GM19240 (cell line): ENCODE measurements around the gene KRT75.

Source experiments
- DNase-seq: peaks from one replicate; pipeline ENCODE4 v3.0.0; 2011; ENCODE audit warnings: low spot score; ENCODE audit not compliant: insufficient read length

KRT75 gene

DNA sequence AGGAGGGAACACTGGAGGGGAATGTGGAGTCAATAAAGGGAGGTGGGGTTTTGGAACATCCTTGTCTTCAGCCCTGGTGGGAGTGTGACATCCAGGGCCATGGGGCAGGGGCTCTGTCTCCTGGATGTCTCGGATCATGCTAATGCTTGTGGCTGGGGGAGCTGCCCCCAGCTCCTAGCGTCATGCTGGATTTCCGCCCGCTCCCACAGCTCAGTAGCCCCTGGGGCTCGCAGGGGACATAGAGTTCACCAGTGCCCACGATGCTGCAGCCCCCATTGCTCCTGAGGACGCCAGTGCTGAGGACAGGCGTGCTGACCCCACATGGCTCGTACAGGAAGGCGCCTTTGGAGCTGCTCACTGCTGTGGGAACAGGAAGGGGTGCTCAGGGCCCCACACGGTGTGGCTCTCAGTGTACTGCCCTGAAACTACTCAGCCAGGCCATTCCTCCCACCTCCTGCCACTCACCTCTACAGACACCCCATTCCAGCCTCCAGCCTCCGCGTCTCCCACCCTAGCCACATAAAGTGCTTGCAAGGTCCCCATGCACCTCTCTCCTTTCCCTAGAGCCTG, 39.2 kb downstream of the KRT75 start:
- no peak for DNase-seq

GRCh38 chr12:52392465-52393007, 41.6 kb downstream of the KRT75 start:
- no peak for DNase-seq

DNA sequence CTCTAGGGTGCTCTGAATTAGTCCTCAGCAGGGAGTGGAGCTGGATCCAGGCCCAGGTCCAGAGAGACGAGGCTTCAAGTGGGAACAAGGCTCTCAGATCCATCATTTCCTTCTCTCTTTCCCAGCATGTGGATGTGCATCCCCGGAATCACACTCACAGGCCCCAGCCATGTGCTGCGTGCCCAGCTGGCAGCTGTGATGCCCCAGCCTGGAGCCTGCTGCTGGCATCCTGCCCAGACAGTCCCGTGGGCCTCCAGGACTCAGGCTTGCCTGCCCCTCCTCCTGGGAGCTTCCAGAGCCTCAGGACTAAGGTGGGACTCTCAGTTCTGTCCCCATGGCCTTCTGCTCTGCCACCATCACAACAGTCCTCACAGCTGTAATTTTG, 42.6 kb downstream of the KRT75 start:
- DNase-seq = no peak

- no peak for DNase-seq
These were observed 43.2 kb downstream of the KRT75 start for GRCh38 chr12:52390739-52391617.

GRCh38 chr12:52389313-52390207, 44.6 kb downstream of the KRT75 start:
- DNase-seq = no peak

GRCh38 chr12:52387859-52388258, 46.3 kb downstream of the KRT75 start:
- no peak for DNase-seq

GRCh38 chr12:52385226-52385702, 48.9 kb downstream of the KRT75 start, which contains the start of gene KRT84:
Gene KRT84, minus strand, starts transcription at chr12:52385652. Its CDS starts 67 bp downstream, at chr12:52385585.
- no peak for DNase-seq

DNA sequence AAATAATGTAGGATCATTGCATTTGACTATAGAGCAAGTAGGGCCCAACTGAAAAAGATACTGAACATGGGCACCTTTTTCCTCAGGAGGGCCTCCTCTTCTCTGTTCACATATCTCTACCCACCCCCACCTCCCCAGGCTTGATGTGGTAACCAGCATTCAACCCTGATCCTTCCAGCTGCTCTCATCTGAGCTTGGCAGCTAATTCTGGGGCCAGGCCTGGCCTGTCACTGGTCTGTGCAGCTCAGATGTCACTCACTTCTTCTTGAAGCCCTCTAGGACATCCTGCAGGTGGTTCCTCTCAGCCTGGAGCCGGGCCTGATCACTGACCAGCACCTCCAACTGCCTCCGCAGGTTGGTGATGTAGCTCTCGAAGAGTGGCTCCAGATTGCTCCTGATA, 50.8 kb downstream of the KRT75 start:
- DNase-seq = no peak

GRCh38 chr12:52382854-52383253, 51.3 kb downstream of the KRT75 start:
- no peak for DNase-seq

- DNase-seq = no peak
These were observed 53.0 kb downstream of the KRT75 start for GRCh38 chr12:52381206-52381605.

DNA sequence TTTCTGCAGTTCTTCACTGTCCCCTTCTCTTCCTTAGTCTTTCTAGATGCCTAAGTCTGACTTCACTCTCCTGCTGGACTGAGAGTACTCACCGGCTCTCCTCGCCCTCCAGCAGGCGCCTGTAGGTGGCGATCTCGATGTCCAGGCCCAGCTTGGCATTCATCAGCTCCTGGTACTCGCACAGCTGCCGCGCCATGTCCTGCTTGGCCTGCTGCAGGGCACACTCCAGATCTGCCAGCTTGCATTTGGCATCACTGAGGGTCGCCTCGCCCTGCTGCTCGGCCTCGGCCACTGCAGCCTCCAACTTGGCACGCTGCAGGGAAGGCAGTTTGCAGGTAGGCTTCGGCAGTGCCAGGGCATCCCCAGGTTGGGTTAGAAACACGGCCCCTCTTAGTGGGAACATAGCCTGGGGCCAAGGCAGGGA, 53.9 kb downstream of the KRT75 start:
- no peak for DNase-seq

DNA sequence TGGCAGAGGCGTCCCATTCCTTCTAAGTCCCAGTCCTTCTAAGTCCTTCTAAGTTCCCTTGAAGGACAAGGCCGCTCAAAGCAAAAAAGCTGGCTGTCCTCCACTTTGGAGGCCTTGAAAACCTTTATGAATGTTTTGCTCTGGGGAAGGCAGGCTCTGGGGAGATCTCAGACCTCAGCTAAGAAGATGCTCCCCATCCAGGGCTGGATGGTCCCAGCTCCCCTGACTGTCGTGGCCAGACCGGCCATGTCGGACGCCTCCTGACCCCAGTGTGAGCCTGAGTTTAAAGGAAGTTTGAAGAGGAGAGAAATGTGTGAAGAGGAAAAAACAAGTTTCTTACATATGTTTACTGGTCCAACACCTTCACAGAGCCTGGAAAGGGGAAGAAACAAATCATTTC, 54.6 kb downstream of the KRT75 start:
- no peak for DNase-seq

DNA sequence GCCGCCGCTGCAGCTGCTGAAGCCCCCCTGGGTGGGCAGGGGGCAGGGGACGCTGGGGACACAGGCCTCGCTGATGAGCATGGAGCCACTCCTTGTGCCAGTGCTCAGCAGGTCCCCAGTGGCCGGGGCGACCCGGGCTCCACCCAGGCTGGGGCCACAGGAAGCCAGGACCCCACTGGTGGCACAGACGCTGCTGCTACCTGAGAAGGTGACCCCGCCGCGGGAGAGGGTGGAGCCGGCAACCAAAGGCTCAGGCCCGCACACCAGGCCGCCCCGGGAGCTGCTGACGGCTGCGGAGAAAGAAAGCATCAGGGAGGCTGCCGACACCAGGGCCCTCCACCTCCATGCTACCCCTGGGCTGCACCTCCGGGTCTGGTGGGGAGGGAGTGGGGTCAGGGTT, 56.1 kb downstream of the KRT75 start:
- DNase-seq = no peak

- no peak for DNase-seq
These were observed 56.9 kb downstream of the KRT75 start for GRCh38 chr12:52377266-52377665.
